ENCODE data around the gene NME7.
A peak's percentile ranks its signal among the peaks of the same experiment; 100 is the strongest.

Gene NME7

DNA sequence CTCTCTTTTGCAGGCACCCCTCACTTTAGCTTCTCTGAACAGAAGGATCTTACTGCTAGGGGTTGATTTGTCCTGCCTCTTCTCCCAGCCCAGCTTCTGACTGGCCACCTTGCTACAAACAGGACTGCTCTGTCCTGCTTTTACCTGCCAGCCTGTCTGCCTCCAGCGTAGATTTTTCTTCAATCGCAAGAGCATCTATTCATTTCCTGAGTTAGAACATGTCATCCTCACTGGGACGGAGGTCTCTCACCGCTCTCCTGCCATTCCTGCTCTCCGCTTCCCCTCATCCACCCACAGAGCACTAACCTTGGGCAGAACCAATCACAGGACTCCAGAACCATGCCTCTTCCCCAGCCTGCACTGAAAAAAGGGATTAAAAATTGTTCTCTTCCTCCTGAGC, 264.6 kb downstream of the NME7 start:
- TF ChIP-seq CTCF (IDR thresholded peaks at IDR 0.05; ENCODE audit: insufficient read depth, low read depth, low read length, missing control alignments) = no peak
- H3K4me3 ChIP-seq (ENCODE audit: low read length) = no peak overlapping the region
- no peak for DNase-seq (ENCODE audit: low read depth)

GRCh38 chr1:169102567-169102966, 265.0 kb downstream of the NME7 start:
- no peak for TF ChIP-seq CTCF (IDR thresholded peaks at IDR 0.05; ENCODE audit: insufficient read depth, low read depth, low read length, missing control alignments)
- DNase-seq (ENCODE audit: low read depth) = peak; percentile 69
- no peak overlapping the region for H3K4me3 ChIP-seq (ENCODE audit: low read length)

DNA sequence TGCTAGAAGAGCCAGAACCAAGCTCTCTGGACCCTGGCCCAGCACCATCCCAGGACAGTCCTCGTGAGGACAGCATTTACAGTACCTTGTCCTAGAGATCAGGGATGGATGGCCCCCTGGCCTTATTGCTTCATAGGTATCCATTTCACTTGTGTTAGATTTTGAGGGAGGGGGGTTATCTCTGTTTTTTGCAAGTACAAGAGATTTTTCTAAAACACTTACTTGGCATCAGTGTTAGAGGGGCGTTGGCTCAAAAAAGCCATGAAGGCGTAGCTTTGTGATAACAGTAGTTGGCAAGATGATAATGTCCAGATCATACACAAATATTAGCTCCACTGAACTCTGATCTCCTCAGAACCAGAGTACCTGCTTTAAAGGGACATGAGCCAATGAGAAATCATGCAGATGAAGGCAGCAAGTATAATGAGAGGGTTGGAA, 266.9 kb downstream of the NME7 start:
- no peak for DNase-seq (ENCODE audit: low read depth)

DNA sequence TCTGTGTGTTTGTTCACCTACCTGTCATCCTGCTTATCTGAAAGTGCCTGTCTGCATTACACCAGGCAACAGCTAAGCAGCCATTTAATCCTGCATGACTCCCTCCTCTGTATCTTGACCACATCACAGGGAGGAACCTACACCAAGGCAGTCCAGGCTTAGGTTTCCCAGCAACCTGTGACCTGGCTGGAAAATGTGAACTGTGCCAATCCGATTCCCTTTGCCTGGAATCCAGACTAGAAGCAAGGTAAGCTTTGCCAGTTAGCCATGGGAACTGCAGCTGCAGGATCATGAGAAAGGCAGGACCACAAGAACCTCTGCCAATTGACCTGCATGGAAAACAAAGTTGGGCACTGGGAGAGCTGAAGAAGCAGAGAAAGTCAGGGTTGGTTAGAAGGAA, 267.4 kb downstream of the NME7 start:
- no peak overlapping the region for H3K4me3 ChIP-seq (ENCODE audit: low read length)
- no peak for DNase-seq (ENCODE audit: low read depth)
- no peak for TF ChIP-seq CTCF (IDR thresholded peaks at IDR 0.05; ENCODE audit: insufficient read depth, low read depth, low read length, missing control alignments)

More for the DNA sequence above, 266.9 kb downstream of the NME7 start:
- no peak overlapping the region for H3K4me3 ChIP-seq (ENCODE audit: low read length)
- TF ChIP-seq CTCF (IDR thresholded peaks at IDR 0.05; ENCODE audit: insufficient read depth, low read depth, low read length, missing control alignments) = no peak

DNA sequence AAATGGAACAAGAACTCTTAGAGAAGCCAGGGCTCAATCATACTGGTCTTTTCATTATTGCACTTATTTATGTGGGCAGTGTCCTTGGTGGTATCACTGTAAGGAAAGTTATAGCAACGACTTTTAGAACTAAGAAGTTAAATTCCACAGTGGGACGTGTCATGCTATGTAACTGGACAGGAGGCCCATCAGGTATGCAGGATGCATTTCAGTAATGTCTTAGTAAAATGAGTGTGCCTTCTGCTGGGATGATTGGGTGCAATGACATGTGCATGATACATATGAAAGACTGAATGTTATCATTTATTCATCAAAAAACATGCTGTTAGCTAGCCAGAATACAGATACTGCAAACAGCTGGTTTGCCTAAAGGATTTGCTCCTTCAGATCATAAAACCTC, 268.0 kb downstream of the NME7 start:
- no peak for TF ChIP-seq CTCF (IDR thresholded peaks at IDR 0.05; ENCODE audit: insufficient read depth, low read depth, low read length, missing control alignments)
- no peak for DNase-seq (ENCODE audit: low read depth)

DNA sequence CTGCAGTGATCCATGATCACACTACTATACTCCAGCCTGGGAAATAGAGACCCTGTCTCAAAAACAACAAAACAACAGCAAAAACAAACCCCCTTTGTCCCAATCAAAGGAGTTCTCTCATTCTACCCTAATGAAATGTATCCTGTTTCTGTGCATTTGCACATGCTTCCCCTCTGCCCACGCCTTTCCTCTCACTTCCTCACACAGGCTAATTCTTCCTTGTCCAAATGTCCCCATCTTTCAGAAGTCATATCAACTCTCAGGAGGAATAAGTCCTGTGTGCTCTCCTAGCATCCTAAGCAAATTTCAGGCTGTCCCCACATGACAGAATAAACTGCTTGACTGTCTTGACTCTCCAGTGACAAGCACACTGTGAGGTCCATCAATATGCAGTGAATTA, 269.2 kb downstream of the NME7 start:
- no peak overlapping the region for H3K4me3 ChIP-seq (ENCODE audit: low read length)
- TF ChIP-seq CTCF (IDR thresholded peaks at IDR 0.05; ENCODE audit: insufficient read depth, low read depth, low read length, missing control alignments) = no peak
- DNase-seq (ENCODE audit: low read depth) = no peak

More for the DNA sequence above, 268.0 kb downstream of the NME7 start:
- H3K4me3 ChIP-seq (ENCODE audit: low read length) = no peak overlapping the region

- no peak for TF ChIP-seq CTCF (IDR thresholded peaks at IDR 0.05; ENCODE audit: insufficient read depth, low read depth, low read length, missing control alignments)
- no peak overlapping the region for H3K4me3 ChIP-seq (ENCODE audit: low read length)
- peak; percentile 54 for DNase-seq (ENCODE audit: low read depth)
Measured at GRCh38 chr1:169094897-169095569, 272.6 kb downstream of the NME7 start.

Data from epithelial cell of esophagus (primary cell).